ENCODE measurements around the gene SLC25A29.

Gene SLC25A29

DNA sequence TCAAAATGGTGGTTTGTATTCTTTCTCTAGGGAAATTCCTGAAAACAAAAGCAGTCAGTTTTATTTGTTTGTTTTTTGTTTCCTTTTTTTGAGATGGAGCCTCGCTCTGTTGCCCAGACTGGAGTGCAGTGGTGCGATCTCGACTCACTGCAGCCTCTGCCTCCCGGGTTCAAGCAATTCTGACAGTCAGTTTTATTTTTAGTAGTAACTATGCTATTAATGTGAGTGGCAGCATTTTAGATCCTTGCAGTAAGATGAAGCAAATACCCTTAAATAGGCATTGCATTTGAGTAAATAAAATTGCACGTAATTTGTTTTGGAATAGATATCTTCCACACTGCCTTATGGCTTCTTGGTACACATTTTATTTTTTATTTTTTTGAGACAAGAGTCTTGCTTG is 43.7 kb downstream of the SLC25A29 start:
- no peak overlapping the region for H4K8ac ChIP-seq (ENCODE audit: low read depth, low read length)
- no peak overlapping the region for H2AK5ac ChIP-seq (ENCODE audit: low read depth, low read length)
- no peak overlapping the region for H3K4me2 ChIP-seq (ENCODE audit: insufficient read depth, low read length, poor library complexity, severe bottlenecking)
- peaks cover 7% of the 10 kb centered on the region for H3K79me1 ChIP-seq (ENCODE audit: low read depth, low read length)
- no peak for DNase-seq (ENCODE audit: low spot score)
- no peak overlapping the region for H3K27ac ChIP-seq (replicated peaks; ENCODE audit: low read length)
- H2AFZ ChIP-seq (ENCODE audit: low read length), result no peak overlapping the region
- no peak overlapping the region for H2BK120ac ChIP-seq (ENCODE audit: low read depth, low read length)
- no peak overlapping the region for H3K14ac ChIP-seq (ENCODE audit: low read length)
- H3K18ac ChIP-seq (ENCODE audit: low read length), result no peak overlapping the region
- no peaks in the 10 kb centered on the region for H3K9me3 ChIP-seq (replicated peaks in 1 of 2; ENCODE audit: control insufficient read depth in 2 of 2, insufficient read depth in 1 of 2, low read depth in 1 of 2, low read length in 2 of 2)
- H2BK5ac ChIP-seq (ENCODE audit: low read length), result no peak overlapping the region
- H3K27me3 ChIP-seq (ENCODE audit: control insufficient read depth in 3 of 3, insufficient read depth in 3 of 3, low read depth in 1 of 3, low read length in 3 of 3), result no peaks in the 10 kb centered on the region
- no peak overlapping the region for H3K4ac ChIP-seq (ENCODE audit: low read length)
- H3K36me3 ChIP-seq (replicated peaks in 1 of 2; ENCODE audit: control insufficient read depth in 2 of 2, insufficient read depth in 2 of 2, low read length in 2 of 2), result peaks cover 9 to 60% of the 10 kb centered on the region in 2 donors
- H2BK12ac ChIP-seq (ENCODE audit: low read length), result no peak overlapping the region
- H3K23ac ChIP-seq (ENCODE audit: low read depth, low read length, poor library complexity), result no peak overlapping the region
- H3K9ac ChIP-seq (ENCODE audit: low read depth, low read length, poor library complexity), result no peak overlapping the region
- no CpG with 5 or more reads among the region's 5 CpGs for WGBS, 2 donors (ENCODE audit: extremely low coverage in 2 of 2, insufficient read length in 2 of 2, insufficient replicate concordance in 1 of 2)
- H3K4me1 ChIP-seq (ENCODE audit: control insufficient read depth in 2 of 2, insufficient read depth in 1 of 2, low read depth in 1 of 2, low read length in 2 of 2), result no peaks in the 10 kb centered on the region
- no peak overlapping the region for H2BK15ac ChIP-seq (ENCODE audit: low read length)
- H3K4me3 ChIP-seq (ENCODE audit: low read length in 2 of 2), result no peak overlapping the region
- no peak overlapping the region for H4K91ac ChIP-seq (ENCODE audit: low read depth, low read length, poor library complexity)

GRCh38 chr14:100261621-100262020 is 44.6 kb downstream of the SLC25A29 start:
- H2AFZ ChIP-seq (ENCODE audit: low read length), result no peak overlapping the region
- no peak overlapping the region for H3K4ac ChIP-seq (ENCODE audit: low read length)
- no peak overlapping the region for H3K4me3 ChIP-seq (ENCODE audit: low read length in 2 of 2)
- H3K4me2 ChIP-seq (ENCODE audit: insufficient read depth, low read length, poor library complexity, severe bottlenecking), result no peak overlapping the region
- H2BK12ac ChIP-seq (ENCODE audit: low read length), result no peak overlapping the region
- no peak overlapping the region for H4K91ac ChIP-seq (ENCODE audit: low read depth, low read length, poor library complexity)
- no CpG with 5 or more reads among the region's 3 CpGs for WGBS, 2 donors (ENCODE audit: extremely low coverage in 2 of 2, insufficient read length in 2 of 2, insufficient replicate concordance in 1 of 2)
- no peak overlapping the region for H3K27ac ChIP-seq (replicated peaks; ENCODE audit: low read length)
- H2BK5ac ChIP-seq (ENCODE audit: low read length), result no peak overlapping the region
- H2AK5ac ChIP-seq (ENCODE audit: low read depth, low read length), result no peak overlapping the region
- no peak overlapping the region for H3K14ac ChIP-seq (ENCODE audit: low read length)
- no peak for DNase-seq (ENCODE audit: low spot score)
- no peak overlapping the region for H2BK15ac ChIP-seq (ENCODE audit: low read length)
- H3K9me3 ChIP-seq (replicated peaks in 1 of 2; ENCODE audit: control insufficient read depth in 2 of 2, insufficient read depth in 1 of 2, low read depth in 1 of 2, low read length in 2 of 2), result no peaks in the 10 kb centered on the region
- H3K79me1 ChIP-seq (ENCODE audit: low read depth, low read length), result peaks cover 7% of the 10 kb centered on the region
- H2BK120ac ChIP-seq (ENCODE audit: low read depth, low read length), result no peak overlapping the region
- H3K18ac ChIP-seq (ENCODE audit: low read length), result no peak overlapping the region
- H3K23ac ChIP-seq (ENCODE audit: low read depth, low read length, poor library complexity), result no peak overlapping the region
- H3K4me1 ChIP-seq (ENCODE audit: control insufficient read depth in 2 of 2, insufficient read depth in 1 of 2, low read depth in 1 of 2, low read length in 2 of 2), result no peaks in the 10 kb centered on the region
- H3K9ac ChIP-seq (ENCODE audit: low read depth, low read length, poor library complexity), result no peak overlapping the region
- peaks cover 9 to 61% of the 10 kb centered on the region in 2 donors for H3K36me3 ChIP-seq (replicated peaks in 1 of 2; ENCODE audit: control insufficient read depth in 2 of 2, insufficient read depth in 2 of 2, low read length in 2 of 2)
- no peak overlapping the region for H4K8ac ChIP-seq (ENCODE audit: low read depth, low read length)
- H3K27me3 ChIP-seq (ENCODE audit: control insufficient read depth in 3 of 3, insufficient read depth in 3 of 3, low read depth in 1 of 3, low read length in 3 of 3), result no peaks in the 10 kb centered on the region

DNA sequence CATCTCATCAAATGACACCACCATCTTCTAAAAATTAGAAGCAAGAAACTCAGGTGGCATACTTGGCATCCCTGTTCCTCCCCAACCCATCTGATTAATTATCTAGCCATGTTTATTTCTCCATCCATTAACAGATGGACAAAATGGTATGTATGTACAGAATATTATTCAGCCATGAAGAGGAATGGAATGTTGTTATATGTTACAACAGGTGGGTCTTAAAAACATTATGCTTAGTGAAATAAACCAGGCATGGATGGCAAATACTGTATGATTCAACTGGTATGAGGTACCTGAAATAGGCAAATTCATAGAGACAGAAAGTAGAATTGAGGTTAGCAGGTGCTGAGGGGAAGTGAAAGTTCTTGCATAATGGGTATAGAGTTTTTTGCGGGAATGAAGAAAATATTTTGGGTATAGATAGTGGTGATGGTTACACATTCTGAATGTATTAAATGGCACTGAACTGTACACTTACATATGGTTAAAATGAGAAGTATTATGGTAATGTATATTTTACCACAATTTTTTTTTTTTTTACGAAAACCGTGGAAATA is 49.8 kb downstream of the SLC25A29 start:
- no peak overlapping the region for H4K8ac ChIP-seq (ENCODE audit: low read depth, low read length)
- H2BK12ac ChIP-seq (ENCODE audit: low read length), result no peak overlapping the region
- H3K4me3 ChIP-seq (ENCODE audit: low read length in 2 of 2), result no peak overlapping the region
- no peak overlapping the region for H2BK5ac ChIP-seq (ENCODE audit: low read length)
- 100% methylated on average over 1 of the region's 3 CpGs for WGBS, 2 donors (ENCODE audit: extremely low coverage in 2 of 2, insufficient read length in 2 of 2, insufficient replicate concordance in 1 of 2)
- no peak overlapping the region for H3K14ac ChIP-seq (ENCODE audit: low read length)
- H2BK15ac ChIP-seq (ENCODE audit: low read length), result no peak overlapping the region
- peaks cover 0 to 24% of the 10 kb centered on the region in 2 donors for H3K36me3 ChIP-seq (replicated peaks in 1 of 2; ENCODE audit: control insufficient read depth in 2 of 2, insufficient read depth in 2 of 2, low read length in 2 of 2)
- H2BK120ac ChIP-seq (ENCODE audit: low read depth, low read length), result no peak overlapping the region
- H2AK5ac ChIP-seq (ENCODE audit: low read depth, low read length), result no peak overlapping the region
- DNase-seq (ENCODE audit: low spot score), result no peak
- H2AFZ ChIP-seq (ENCODE audit: low read length), result no peak overlapping the region
- no peak overlapping the region for H3K4ac ChIP-seq (ENCODE audit: low read length)
- peaks cover 2% of the 10 kb centered on the region for H3K79me1 ChIP-seq (ENCODE audit: low read depth, low read length)
- no peaks in the 10 kb centered on the region for H3K9me3 ChIP-seq (replicated peaks in 1 of 2; ENCODE audit: control insufficient read depth in 2 of 2, insufficient read depth in 1 of 2, low read depth in 1 of 2, low read length in 2 of 2)
- no peaks in the 10 kb centered on the region for H3K27me3 ChIP-seq (ENCODE audit: control insufficient read depth in 3 of 3, insufficient read depth in 3 of 3, low read depth in 1 of 3, low read length in 3 of 3)
- no peak overlapping the region for H4K91ac ChIP-seq (ENCODE audit: low read depth, low read length, poor library complexity)
- no peak overlapping the region for H3K23ac ChIP-seq (ENCODE audit: low read depth, low read length, poor library complexity)
- H3K18ac ChIP-seq (ENCODE audit: low read length), result no peak overlapping the region
- H3K4me1 ChIP-seq (ENCODE audit: control insufficient read depth in 2 of 2, insufficient read depth in 1 of 2, low read depth in 1 of 2, low read length in 2 of 2), result no peaks in the 10 kb centered on the region
- no peak overlapping the region for H3K9ac ChIP-seq (ENCODE audit: low read depth, low read length, poor library complexity)
- no peak overlapping the region for H3K4me2 ChIP-seq (ENCODE audit: insufficient read depth, low read length, poor library complexity, severe bottlenecking)
- no peak overlapping the region for H3K27ac ChIP-seq (replicated peaks; ENCODE audit: low read length)

DNA sequence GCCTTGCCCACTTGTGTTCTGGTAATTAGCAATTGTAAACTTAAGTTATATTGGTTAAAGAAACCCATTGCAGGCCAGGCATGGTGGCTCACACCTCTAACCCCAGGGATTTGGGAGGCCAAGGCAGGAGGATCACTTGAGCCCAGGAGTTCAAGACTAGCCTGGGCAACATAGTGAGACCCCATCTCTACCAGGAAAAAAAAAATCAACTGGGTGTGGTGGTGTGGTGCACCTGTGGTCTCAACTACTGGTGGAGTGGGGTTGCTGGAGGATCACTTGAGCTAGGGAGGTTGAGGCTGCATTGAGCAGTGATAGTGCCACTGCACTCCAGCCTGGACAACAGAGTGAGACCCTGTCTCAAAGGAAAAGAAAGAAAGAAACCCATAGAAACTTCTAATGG is 53.6 kb downstream of the SLC25A29 start:
- Histone ChIP-seq H3K23ac (ENCODE audit: low read depth, low read length, poor library complexity) (no peak overlapping the region), H3K4me3 (ENCODE audit: low read length in 2 of 2) (no peak overlapping the region), H4K91ac (ENCODE audit: low read depth, low read length, poor library complexity) (no peak overlapping the region), H2BK12ac (ENCODE audit: low read length) (no peak overlapping the region), H3K27ac (replicated peaks; ENCODE audit: low read length) (no peak overlapping the region), H3K4ac (ENCODE audit: low read length) (no peak overlapping the region), H3K4me1 (ENCODE audit: control insufficient read depth in 2 of 2, insufficient read depth in 1 of 2, low read depth in 1 of 2, low read length in 2 of 2) (peaks cover 0 to 1% of the 10 kb centered on the region in 2 donors), H2AFZ (ENCODE audit: low read length) (no peak overlapping the region), H4K8ac (ENCODE audit: low read depth, low read length) (no peak overlapping the region), H3K36me3 (replicated peaks in 1 of 2; ENCODE audit: control insufficient read depth in 2 of 2, insufficient read depth in 2 of 2, low read length in 2 of 2) (peaks cover 0 to 43% of the 10 kb centered on the region in 2 donors), H2AK5ac (ENCODE audit: low read depth, low read length) (no peak overlapping the region), H2BK120ac (ENCODE audit: low read depth, low read length) (no peak overlapping the region), H3K27me3 (ENCODE audit: control insufficient read depth in 3 of 3, insufficient read depth in 3 of 3, low read depth in 1 of 3, low read length in 3 of 3) (no peaks in the 10 kb centered on the region), H3K18ac (ENCODE audit: low read length) (no peak overlapping the region), H3K4me2 (ENCODE audit: insufficient read depth, low read length, poor library complexity, severe bottlenecking) (no peak overlapping the region), H3K9ac (ENCODE audit: low read depth, low read length, poor library complexity) (no peak overlapping the region), H3K9me3 (replicated peaks in 1 of 2; ENCODE audit: control insufficient read depth in 2 of 2, insufficient read depth in 1 of 2, low read depth in 1 of 2, low read length in 2 of 2) (no peaks in the 10 kb centered on the region), H3K14ac (ENCODE audit: low read length) (no peak overlapping the region), H3K79me1 (ENCODE audit: low read depth, low read length) (no peaks in the 10 kb centered on the region), H2BK15ac (ENCODE audit: low read length) (no peak overlapping the region), H2BK5ac (ENCODE audit: low read length) (no peak overlapping the region)
- no peak for DNase-seq (ENCODE audit: low spot score)

Data from neuronal stem cell (in vitro differentiated cells).